ENCODE results near the gene VRK2.

GRCh38 chr2:58109481-58109880 lies 62.9 kb downstream of the VRK2 start:
- TF ChIP-seq CTCF (IDR thresholded peaks at IDR 0.05 in 8 of 11, conservative IDR thresholded peaks at IDR 0.05 in 3 of 11) (no peak), POLR2A (IDR thresholded peaks at IDR 0.05) (no peak), POLR2AphosphoS5 (IDR thresholded peaks at IDR 0.05) (no peak)

Data from spleen (tissue), 7 donors.